ENCODE measurements around the gene FLOT1.
"Not testable (repeated sequence)": the region's sequence is repeated elsewhere in the genome, so short reads cannot be mapped to it uniquely, and the experiment has no call there.

The FLOT1 gene

GRCh38 chr6:30744054-30744805 lies 1.7 kb upstream of the FLOT1 start, which contains the start of gene IER3:
Gene IER3 (minus strand): TSS chr6:30744547. CDS start chr6:30744518, 29 bp downstream.
- peak; percentile 61 to 67 for ATAC-seq

- ATAC-seq = peak in 1 of 2 donors; percentile 2
Observed at GRCh38 chr6:30743099-30744053, 889 bp upstream of the FLOT1 start.

- ATAC-seq = no peak
Observed at GRCh38 chr6:30741789-30742315, 635 bp downstream of the FLOT1 start.

GRCh38 chr6:30741063-30741779 lies 1.3 kb downstream of the FLOT1 start:
- ATAC-seq = no peak

- no peak for ATAC-seq
Observed at GRCh38 chr6:30740540-30740870, 2.0 kb downstream of the FLOT1 start.

GRCh38 chr6:30738532-30738931 lies 4.0 kb downstream of the FLOT1 start:
- ATAC-seq = no peak

GRCh38 chr6:30735668-30736314 lies 6.7 kb downstream of the FLOT1 start:
- peak; percentile 40 to 47 for ATAC-seq

- no peak for ATAC-seq
Observed at GRCh38 chr6:30732237-30732943, 10.1 kb downstream of the FLOT1 start.

GRCh38 chr6:30730601-30731435 lies 11.7 kb downstream of the FLOT1 start:
- ATAC-seq = peak; percentile 90

- no peak for ATAC-seq
Observed at GRCh38 chr6:30727920-30728553, 14.4 kb downstream of the FLOT1 start.

- ATAC-seq = no peak
Observed at GRCh38 chr6:30726506-30727413, 15.7 kb downstream of the FLOT1 start.

- ATAC-seq = no peak
Observed at GRCh38 chr6:30725713-30726505, 16.6 kb downstream of the FLOT1 start.

- ATAC-seq = no peak
Observed at GRCh38 chr6:30724906-30725667, 17.4 kb downstream of the FLOT1 start.

- not testable (repeated sequence) for ATAC-seq
Observed at GRCh38 chr6:30723843-30724741, 18.4 kb downstream of the FLOT1 start.

- ATAC-seq = not testable (repeated sequence)
Observed at GRCh38 chr6:30723159-30723842, 19.2 kb downstream of the FLOT1 start.
